Loucy (cell line): ENCODE data around the gene ZDHHC14.

Experiments used
- H2AFZ ChIP-seq: fragments of 200-600 bp; sonication (generic); 2 replicates; pipeline ENCODE4 v1.6.0; 2016; ENCODE audit warnings: antibody characterized with exemption, mild to moderate bottlenecking, low read length, moderate library complexity
- H3F3A ChIP-seq: fragments of 200-600 bp; 2 replicates; pipeline ENCODE4 v1.6.0; 2016; ENCODE audit warnings: antibody characterized with exemption, low read depth, mild to moderate bottlenecking
- H3K27me3 ChIP-seq: fragments of 200-600 bp; sonication (generic); 2 replicates; pipeline ENCODE4 v1.6.1; 2014; ENCODE audit warnings: low read length, mild to moderate bottlenecking; ENCODE audit not compliant: insufficient read depth, poor library complexity, severe bottlenecking
- H3K36me3 ChIP-seq: fragments of 200-600 bp; sonication (generic); 2 replicates; pipeline ENCODE4 v1.6.1; 2016; ENCODE audit warnings: low read length; ENCODE audit not compliant: insufficient read depth
- H3K4me1 ChIP-seq: fragments of 200-600 bp; sonication (generic); 2 replicates; pipeline ENCODE4 v1.5.1; 2014; ENCODE audit warnings: low read length, mild to moderate bottlenecking; ENCODE audit not compliant: insufficient read depth, poor library complexity, severe bottlenecking
- H3K4me2 ChIP-seq: fragments of 200-600 bp; sonication (generic); 2 replicates; pipeline ENCODE4 v1.6.0; 2014; ENCODE audit warnings: antibody characterized with exemption, low read length, low read depth, mild to moderate bottlenecking; ENCODE audit not compliant: poor library complexity, severe bottlenecking
- H3K4me3 ChIP-seq: fragments of 200-600 bp; sonication (generic); 2 replicates; pipeline ENCODE4 v1.5.1; 2014; ENCODE audit warnings: low read length, mild to moderate bottlenecking, mixed read lengths; ENCODE audit not compliant: poor library complexity, severe bottlenecking
- H3K79me2 ChIP-seq: fragments of 200-600 bp; sonication (generic); 2 replicates; pipeline ENCODE4 v1.6.1; 2014; ENCODE audit warnings: low read length; ENCODE audit not compliant: insufficient read depth
- H3K9ac ChIP-seq: fragments of 200-600 bp; sonication (generic); 2 replicates; pipeline ENCODE4 v1.6.0; 2014; ENCODE audit warnings: mild to moderate bottlenecking, low read depth, low read length, moderate library complexity; ENCODE audit not compliant: poor library complexity, severe bottlenecking
- H3K9me2 ChIP-seq: fragments of 200-600 bp; sonication (generic); replicated peaks from 2 replicates; pipeline ENCODE4 v1.6.1; 2016; ENCODE audit warnings: low read depth, low read length, mixed read lengths
- H3K9me3 ChIP-seq: fragments of 200-600 bp; sonication (generic); 2 replicates; pipeline ENCODE4 v1.6.1; 2014; ENCODE audit warnings: mild to moderate bottlenecking, antibody characterized with exemption, low read length, low read depth; ENCODE audit not compliant: insufficient read depth
- H4K20me1 ChIP-seq: fragments of 200-600 bp; sonication (generic); 2 replicates; pipeline ENCODE4 v1.6.0; 2014; ENCODE audit warnings: antibody characterized with exemption, low read length, mild to moderate bottlenecking; ENCODE audit not compliant: insufficient read depth, poor library complexity, severe bottlenecking
- CTCF ChIP-seq: fragments of 200-600 bp; sonication (generic); conservative IDR thresholded peaks from 2 replicates; pipeline ENCODE4 v1.5.1; 2014; ENCODE audit warnings: mild to moderate bottlenecking, antibody characterized with exemption, low read length
- EZH2phosphoT487 ChIP-seq: fragments of 200-600 bp; IDR thresholded peaks from 2 replicates; pipeline ENCODE4 v1.6.1; 2018; ENCODE audit warnings: antibody characterized with exemption, mild to moderate bottlenecking, moderate library complexity, borderline replicate concordance

ZDHHC14 gene

DNA sequence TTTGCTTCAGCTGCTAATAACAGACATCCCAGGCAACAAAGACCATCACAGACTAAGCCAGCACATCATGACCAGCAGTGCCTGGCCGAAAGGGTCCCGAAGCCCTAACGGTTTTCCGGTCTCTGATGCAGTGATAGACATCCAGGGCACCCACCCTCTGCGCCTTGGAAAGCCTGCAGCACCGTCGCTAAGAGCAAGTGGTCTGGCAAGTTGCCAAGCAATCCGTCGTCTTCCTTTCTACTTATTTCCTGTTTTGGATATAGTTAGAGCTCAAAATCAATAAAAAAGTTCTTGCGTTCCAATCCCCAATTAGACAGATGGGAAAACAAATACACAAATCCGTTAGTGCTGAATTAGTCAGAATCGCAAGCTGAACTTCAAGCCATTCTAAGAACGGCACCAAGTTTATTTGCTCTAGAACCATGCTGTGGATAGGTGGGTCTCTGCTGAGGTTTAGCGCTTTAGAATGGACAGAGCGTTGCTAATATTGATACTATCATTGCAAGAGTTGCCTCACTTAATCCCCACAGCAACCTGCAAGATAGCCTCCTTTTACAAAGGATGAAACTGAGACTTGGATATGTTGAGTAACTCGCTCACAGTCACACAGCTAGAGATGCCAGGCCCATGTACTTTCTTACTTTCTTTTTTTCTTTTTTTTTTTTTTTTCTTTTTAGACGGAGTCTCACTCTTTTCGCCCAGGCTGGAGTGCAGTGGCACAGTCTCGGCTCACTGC is 278.7 kb downstream of the ZDHHC14 start:
- no peak overlapping the region for H3K9ac ChIP-seq
- H3K4me3 ChIP-seq, result no peak overlapping the region
- TF ChIP-seq CTCF (no peak), EZH2phosphoT487 (no peak)
- no peaks in the 10 kb centered on the region for H3K9me3 ChIP-seq
- no peaks in the 10 kb centered on the region for H3K36me3 ChIP-seq
- no peaks in the 10 kb centered on the region for H3K9me2 ChIP-seq
- no peaks in the 10 kb centered on the region for H3K27me3 ChIP-seq
- no peaks in the 10 kb centered on the region for H3F3A ChIP-seq
- no peaks in the 10 kb centered on the region for H3K4me1 ChIP-seq
- no peaks in the 10 kb centered on the region for H4K20me1 ChIP-seq
- no peak overlapping the region for H2AFZ ChIP-seq
- H3K79me2 ChIP-seq, result no peaks in the 10 kb centered on the region
- H3K4me2 ChIP-seq, result no peak overlapping the region

- Histone ChIP-seq H3F3A (no peaks in the 10 kb centered on the region), H3K4me3 (no peak overlapping the region), H2AFZ (no peak overlapping the region), H3K4me2 (no peak overlapping the region), H3K4me1 (no peaks in the 10 kb centered on the region), H3K9me2 (no peaks in the 10 kb centered on the region), H4K20me1 (no peaks in the 10 kb centered on the region), H3K9me3 (no peaks in the 10 kb centered on the region), H3K36me3 (no peaks in the 10 kb centered on the region), H3K79me2 (no peaks in the 10 kb centered on the region), H3K27me3 (no peaks in the 10 kb centered on the region), H3K9ac (no peak overlapping the region)
- TF ChIP-seq CTCF, result no peak
- no peak for TF ChIP-seq EZH2phosphoT487
Measured at GRCh38 chr6:157660414-157660813, 279.4 kb downstream of the ZDHHC14 start.

DNA sequence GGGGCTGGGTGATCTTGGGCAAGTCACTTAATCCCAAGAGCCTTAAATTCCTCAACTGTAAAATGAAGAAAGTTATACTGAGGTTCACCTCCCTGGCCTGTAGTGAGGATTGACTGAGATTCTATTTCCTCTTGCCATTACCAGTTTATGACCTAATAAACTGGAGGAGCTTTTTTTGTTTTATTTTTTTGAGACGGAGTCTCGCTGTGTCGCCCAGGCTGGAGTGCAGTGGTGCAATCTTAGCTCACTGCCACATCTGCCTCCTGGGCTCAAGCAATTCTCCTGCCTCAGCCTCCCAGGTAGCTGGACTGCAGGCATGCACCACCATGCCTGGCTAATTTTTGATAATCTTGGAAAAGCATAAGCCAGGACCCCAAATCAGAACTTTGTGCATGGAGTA is 280.7 kb downstream of the ZDHHC14 start:
- H3K9ac ChIP-seq, result no peak overlapping the region
- no peaks in the 10 kb centered on the region for H4K20me1 ChIP-seq
- H3K4me1 ChIP-seq, result no peaks in the 10 kb centered on the region
- no peaks in the 10 kb centered on the region for H3K27me3 ChIP-seq
- H3K79me2 ChIP-seq, result no peaks in the 10 kb centered on the region
- H3K9me2 ChIP-seq, result no peaks in the 10 kb centered on the region
- H3K36me3 ChIP-seq, result no peaks in the 10 kb centered on the region
- TF ChIP-seq CTCF (no peak), EZH2phosphoT487 (no peak)
- H3F3A ChIP-seq, result no peaks in the 10 kb centered on the region
- no peak overlapping the region for H3K4me2 ChIP-seq
- no peak overlapping the region for H2AFZ ChIP-seq
- H3K4me3 ChIP-seq, result no peak overlapping the region
- H3K9me3 ChIP-seq, result no peaks in the 10 kb centered on the region
